GM18526 (cell line): Measurements from ENCODE around the gene ERLIN1.

Experiments
- POLR2A ChIP-seq: IDR thresholded peaks from 3 replicates; pipeline ENCODE4 v1.6.1; 2011; ENCODE audit not compliant: insufficient read length; ENCODE audit errors: extremely low read depth

The ERLIN1 gene

DNA sequence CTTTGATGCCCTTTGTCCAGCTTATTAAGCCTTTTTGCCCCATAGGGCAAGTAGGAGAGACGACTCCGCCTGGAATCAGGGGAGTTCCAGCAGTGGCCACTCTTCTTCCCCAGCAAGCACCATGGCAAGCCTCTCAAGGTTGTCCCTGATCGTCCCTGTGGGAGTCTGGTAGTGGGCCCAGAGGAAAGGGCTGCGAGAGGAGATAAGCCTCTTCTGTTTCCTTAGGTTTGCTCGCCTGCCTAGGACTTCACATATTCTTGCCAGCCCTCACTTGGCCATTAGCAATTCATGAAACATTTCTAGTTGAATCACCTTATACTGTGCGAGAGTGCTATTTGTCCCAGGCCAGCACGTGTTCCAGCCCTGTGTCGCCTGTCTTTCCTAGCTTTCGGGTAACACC lies 56.4 kb downstream of the ERLIN1 start:
- TF ChIP-seq POLR2A, result no peak

DNA sequence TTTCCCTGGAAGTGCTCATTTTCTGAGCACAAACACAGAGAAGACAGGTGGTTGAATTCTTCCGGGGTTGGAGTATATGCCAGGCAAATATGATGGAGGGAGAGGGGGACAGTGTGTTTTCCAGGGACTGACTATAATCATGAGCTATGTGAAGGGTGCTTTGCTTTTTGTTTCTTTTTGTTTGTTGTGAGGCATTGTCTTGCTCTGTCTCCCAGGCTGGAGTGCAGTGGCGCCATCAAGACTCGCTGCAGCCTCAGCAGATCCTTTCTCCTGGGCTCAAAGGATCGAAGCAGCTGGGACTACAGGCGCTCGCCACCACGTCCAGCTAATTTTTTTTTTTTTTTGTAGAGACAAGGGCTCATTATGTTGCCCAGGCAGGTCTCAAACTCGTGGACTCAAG lies 56.9 kb downstream of the ERLIN1 start:
- no peak for TF ChIP-seq POLR2A

DNA sequence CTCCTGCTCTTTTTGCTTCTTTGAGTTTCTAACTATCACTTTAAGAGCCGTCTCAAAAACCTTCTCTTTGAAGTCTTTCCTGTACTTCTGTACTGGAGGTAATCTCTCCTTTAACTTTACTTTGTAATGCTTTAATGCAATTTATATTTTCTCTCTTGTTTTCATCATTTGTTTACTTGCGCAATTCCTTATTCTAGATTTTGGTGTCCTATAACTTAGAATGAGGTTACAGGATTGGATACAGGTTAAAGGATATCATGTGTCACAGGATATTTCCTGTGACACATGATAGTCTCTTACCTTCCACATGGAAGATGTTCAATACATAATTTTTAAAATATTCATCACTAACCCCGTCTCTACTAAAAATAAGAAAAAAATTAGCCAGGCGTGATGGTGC lies 61.7 kb downstream of the ERLIN1 start:
- TF ChIP-seq POLR2A, result no peak

DNA sequence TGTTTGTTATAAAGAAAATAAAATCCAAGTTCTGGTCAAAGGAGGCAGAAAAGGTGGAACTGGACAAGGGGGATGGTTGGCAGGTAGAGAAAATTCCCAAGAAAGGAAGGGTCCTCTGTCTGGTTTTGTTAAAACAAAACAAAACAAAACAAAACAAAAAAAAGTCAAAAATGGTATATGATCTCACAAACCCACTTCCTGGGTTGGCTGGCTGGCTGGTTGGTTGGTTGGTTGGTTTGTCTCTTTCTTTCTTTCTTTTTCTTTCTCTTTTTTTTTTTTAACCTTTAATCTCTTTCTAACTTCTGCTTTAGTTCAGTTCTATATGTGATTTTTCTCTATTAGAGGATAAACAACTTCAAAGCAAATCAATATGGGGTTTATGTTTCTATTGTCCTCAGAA lies 63.0 kb downstream of the ERLIN1 start:
- no peak for TF ChIP-seq POLR2A

DNA sequence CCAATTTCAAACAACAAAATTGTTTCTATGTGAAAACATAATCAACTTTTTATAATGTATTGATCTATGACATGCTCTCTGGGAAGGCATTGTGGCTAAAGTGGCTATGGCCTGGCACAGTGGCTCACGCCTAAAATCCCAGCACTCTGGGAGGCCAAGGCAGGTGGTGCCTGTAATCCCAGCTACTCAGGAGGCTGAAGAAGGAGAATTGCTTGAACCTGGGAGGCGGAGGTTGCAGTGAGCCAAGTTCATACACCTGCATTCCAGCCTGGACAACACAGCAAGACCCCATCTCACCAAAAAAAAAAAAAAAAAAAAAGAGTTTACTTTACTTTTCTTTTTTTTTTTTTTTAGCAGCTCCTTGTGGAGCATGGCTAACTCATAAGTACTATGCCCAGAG lies 65.3 kb downstream of the ERLIN1 start:
- no peak for TF ChIP-seq POLR2A

DNA sequence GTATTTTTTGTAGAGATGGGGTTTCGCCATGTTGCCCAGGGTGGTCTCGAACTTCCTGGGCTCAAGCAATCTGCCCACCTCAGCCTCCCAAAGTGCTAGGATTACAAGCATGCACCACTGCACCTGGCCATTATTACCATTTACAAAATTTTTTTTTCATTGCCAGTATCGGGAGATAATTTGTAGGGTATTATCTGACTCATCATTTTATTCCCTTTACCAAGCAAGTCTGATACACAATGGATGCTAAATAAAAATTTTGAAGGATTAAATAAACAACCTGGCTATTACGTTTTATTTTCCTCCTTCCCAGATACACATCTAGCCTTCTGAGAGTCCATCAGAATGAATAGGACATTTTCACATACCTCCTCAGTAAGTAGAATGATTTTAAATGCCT lies 66.1 kb downstream of the ERLIN1 start:
- no peak for TF ChIP-seq POLR2A

DNA sequence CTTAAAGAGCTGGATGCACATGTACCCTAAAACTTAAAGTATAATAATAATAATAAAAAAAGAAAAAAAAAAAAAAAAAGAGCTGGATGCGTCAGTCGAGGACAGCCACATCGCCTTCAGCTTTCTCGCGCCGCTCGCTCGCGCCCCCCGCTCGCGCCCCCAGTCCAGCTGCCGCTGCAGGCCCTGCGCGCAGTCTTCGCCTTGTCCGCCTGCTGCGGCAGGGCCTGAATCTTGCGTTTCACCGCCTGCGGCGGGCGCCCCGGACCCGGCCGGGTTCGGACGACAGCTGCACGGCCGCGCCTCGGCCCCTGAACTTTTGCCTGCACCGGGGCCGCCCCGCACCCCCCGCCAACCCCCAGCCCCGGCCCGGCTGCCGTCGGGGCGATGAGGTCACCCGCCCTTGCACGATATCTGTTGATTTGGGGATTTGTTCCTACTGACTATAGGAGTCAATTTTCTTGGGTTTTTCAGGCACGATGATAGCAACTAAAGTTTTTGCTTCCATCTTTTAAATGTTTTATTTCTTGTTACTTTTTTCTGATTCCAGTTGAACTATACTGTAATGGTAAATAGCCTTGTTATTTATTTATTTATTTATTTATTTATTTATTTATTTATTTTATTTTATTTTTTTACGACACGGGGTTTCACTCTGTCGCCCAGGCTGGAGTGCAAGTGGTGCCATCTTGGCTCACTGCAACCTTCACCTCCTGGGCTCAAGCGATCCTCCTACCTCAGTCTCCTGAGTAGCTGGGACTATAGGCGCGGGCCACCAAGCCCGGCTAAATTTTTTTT lies 70.7 kb downstream of the ERLIN1 start:
- TF ChIP-seq POLR2A, result no peak

DNA sequence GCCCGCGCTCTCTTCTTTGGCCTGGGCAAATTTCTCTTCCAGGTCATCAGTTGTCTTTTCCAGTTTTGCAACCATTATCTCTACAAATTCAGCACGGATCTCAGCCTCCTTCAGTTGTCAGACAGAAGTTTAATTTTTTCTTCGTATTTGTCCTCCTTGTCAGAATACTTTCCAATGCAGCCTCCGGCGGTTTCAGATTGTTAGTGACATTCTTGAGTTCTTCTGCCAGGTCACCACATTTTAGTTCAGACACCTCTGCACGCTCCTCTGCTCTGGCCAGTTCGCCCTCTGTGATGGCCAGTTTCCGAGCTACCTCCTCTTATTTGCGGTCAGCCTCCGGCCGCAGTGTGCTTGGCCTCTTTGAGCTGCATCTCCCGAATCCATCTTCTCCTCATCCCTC lies 71.4 kb downstream of the ERLIN1 start:
- no peak for TF ChIP-seq POLR2A

DNA sequence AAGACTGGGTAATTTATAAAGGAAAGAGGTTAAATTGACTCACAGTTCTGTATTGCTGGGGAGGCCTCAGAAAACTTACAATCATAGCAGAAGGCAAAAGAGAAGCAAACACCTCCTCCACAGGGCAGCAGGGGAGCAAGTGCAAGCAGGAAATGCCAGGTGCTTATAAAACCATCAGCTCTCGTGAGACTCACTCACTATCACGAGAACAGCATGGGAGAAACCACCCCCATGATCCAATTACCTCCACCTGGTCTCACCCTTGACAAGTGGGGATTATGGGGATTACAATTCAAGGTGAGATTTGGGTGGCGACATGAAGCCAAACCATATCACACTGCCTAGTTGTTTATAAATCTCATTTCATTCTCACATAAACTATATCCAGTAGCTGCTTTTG lies 76.2 kb downstream of the ERLIN1 start:
- no peak for TF ChIP-seq POLR2A

DNA sequence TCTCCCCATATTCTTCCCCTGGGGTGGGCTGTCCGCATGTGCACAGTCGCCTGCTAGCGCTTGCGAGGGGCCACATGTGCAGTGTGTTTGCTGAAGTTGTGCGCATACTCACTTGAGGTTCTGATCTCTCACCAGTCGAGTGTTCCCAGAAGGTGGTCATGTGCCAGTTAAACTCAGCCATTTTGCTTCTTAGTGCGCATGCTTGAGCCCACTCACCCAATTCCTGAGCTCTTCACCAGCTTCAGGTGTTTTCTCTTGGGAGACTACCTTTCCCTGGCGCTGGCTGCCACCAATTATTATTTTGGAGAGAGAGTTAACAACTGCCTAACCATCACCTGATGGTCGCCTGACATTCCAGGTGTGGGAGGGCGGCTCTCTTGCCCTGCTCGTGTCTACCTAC lies 79.0 kb downstream of the ERLIN1 start:
- TF ChIP-seq POLR2A, result no peak

DNA sequence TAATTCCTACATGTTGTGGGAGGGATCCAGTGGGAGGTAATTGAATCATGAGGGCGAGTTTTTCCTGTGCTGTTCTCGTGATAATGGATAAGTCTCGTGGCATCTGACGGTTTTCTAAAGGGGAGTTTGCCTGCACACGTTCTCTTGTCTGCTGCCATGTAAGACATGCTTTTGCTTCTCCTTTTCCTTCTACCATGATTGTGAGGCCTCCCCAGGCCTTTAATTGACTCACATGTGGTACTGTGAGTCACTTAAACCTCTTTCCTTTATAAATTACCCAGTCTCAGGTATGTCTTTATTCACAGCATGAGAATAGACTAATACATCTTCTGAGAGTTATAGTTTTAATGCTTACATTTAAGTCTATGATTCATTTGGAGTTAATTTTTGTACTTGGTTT lies 81.5 kb downstream of the ERLIN1 start:
- no peak for TF ChIP-seq POLR2A

DNA sequence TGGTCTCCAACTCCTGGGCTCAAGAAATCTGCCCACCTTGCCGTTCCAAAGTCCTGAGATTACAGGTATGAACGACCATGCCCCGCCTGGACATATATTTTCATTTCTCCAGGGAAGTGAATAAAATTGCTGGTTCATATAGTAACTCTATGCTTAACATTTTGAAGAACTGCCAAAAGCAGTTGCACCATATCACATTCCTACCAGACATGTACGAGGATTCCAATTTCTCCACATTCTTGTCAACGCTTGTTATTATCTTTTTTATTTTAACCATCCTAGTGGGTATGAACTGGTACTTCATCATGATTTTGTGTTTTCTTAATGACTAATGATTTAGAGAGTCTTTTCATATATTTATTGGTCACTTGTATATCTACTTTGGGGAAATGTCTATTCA lies 82.2 kb downstream of the ERLIN1 start:
- no peak for TF ChIP-seq POLR2A

DNA sequence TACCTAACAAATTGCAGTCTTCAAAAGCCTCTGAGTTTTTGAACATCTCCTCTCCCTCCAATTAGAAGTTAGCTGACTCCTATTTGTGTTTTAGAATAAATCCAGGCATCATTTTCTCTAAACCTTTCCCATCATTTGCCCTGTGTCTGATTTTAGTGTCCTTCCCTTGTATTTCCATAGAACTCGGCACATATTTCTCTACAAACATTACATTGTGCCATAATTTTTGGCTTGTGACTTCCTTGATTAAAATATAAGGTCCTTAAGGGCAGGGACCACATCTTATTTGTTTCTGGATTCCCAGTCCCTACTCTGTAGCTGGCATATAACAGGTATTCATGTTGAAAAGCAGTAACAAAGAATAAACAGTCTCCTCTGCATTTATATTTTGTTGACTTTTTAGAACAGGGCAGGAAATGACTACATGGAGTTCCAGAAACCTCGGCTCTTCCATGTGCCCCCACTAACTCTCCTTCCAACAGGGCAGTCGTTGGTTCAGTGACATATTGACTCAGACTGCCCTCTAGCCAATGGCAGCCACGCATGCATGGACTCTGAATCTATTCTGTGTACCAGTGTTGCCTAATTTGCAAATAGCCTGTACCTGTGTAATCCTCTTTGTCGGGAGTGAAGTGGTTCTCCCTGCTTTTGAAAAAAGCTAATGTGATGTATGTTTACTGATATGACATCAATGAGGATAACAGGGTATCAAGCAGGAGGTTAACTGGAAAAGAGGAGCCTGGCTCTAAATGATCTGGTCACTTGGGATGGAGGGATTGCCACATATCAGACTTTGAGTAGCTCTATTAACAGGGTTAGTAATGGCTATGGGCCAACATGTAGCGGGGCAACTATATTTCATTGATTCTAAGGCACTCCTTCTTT lies 84.4 kb downstream of the ERLIN1 start:
- no peak for TF ChIP-seq POLR2A

DNA sequence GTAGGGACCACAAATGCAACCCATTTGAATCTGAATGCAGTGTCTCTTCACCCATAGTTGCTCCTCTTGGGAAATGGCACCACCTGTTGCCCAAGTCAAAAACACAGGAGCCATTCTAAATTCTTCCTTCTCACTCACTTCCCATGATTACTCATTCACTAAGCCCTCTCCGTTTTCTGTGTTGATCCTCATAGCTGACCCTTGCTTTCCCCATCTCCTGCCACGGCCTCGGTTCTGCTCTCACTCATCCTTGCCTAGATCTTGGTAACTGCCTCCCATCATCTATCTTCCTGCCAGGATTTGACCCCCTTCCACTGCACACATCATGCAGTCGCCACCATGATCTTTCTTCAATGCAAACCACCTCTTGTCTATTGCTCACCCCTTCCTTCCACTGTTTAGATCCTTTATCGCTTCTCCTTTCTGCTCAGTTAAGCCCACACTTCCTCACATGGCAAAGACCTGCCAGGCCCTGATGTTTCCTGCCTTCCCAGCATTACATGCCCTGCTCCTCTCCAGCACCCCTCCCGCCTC lies 85.1 kb downstream of the ERLIN1 start:
- no peak for TF ChIP-seq POLR2A
